ENCODE measurements around the gene CDKAL1. TPM values are rescaled to one million over a fixed set of nuclear protein-coding genes. Genes with fewer than 3 reads are reported as not detected.

Gene CDKAL1
- total and polyA plus RNA-seq, 10 of the 15 experiments (the other 5 are each of a cell fraction or from before 2014, with no cell fraction given): 10.7 to 26.9 (median 17.3) TPM

DNA sequence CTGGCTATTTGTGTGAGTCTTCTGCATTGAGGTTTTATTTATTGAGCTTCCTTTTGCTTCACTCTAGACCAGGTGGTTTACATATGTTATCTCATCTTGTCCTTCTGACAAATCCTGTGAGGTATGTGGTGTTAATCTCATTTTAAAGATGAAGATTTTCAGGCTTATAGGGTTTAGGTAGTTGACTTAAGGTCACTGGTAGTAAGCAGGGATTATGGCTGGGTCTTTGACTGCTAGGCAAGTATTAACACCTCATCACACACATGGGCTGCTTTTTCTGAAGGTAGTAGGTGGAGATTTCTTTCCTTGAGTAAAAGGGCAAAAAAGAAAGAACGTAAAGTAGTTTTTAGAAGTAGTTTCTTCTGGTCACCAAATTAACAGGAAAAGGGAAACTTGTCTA, 72.6 kb downstream of the CDKAL1 start:
- ChIA-PET SMC1A (ENCODE audit: uncharacterized antibody, unreplicated experiment) (no interaction called here), RAD21 (ENCODE audit: unreplicated experiment) (no interaction called here), POLR2A (no interaction called here), CTCF (interaction anchor here (0.6 kb wide), 1 partner anchor 43 kb away, joined by 3 read pairs; no protein-coding TSS in a partner anchor)
- no peak for FAIRE-seq
- no peak for DNase-seq (ENCODE audit: low read depth, low spot score)
- H3K36me3 ChIP-seq (ENCODE audit: control insufficient read depth in 2 of 2, insufficient read depth in 2 of 2, low read length in 1 of 2): no peaks in the 10 kb centered on the region
- in situ Hi-C loops (cut with MboI): no loop called here
- H3K9me3 ChIP-seq (replicated peaks; ENCODE audit: control insufficient read depth, insufficient read depth, low read length): no peaks in the 10 kb centered on the region
- no peak for TF ChIP-seq POLR2AphosphoS2 (IDR thresholded peaks at IDR 0.05; ENCODE audit: low read depth, low read length)
- TF ChIP-seq SREBF2 (IDR thresholded peaks at IDR 0.05; ENCODE audit: low read length): no peak
- TF ChIP-seq EZH2 (IDR thresholded peaks at IDR 0.05; ENCODE audit: borderline replicate concordance, control insufficient read depth, low read depth, low read length): no peak
- TF ChIP-seq YBX1 (IDR thresholded peaks at IDR 0.05): no peak
- no peak for TF ChIP-seq PKNOX1 (IDR thresholded peaks at IDR 0.05)
- TF ChIP-seq MYB (IDR thresholded peaks at IDR 0.05; ENCODE audit: borderline replicate concordance, low read depth, low read length): no peak
- TF ChIP-seq STAT1 (conservative IDR thresholded peaks at IDR 0.05): no peak
- H3K79me2 ChIP-seq (ENCODE audit: control insufficient read depth, insufficient read depth, low read length): no peaks in the 10 kb centered on the region
- H3K27me3 ChIP-seq (replicated peaks in 1 of 2; ENCODE audit: control insufficient read depth in 2 of 2, insufficient read depth in 2 of 2, low read length in 1 of 2): no peaks in the 10 kb centered on the region
- no peak overlapping the region for H2AFZ ChIP-seq (ENCODE audit: control insufficient read depth, low read depth, low read length)
- no peak overlapping the region for H3K4me2 ChIP-seq (ENCODE audit: control insufficient read depth, insufficient read depth)
- H3K9ac ChIP-seq (ENCODE audit: control insufficient read depth, insufficient read depth, low read length): no peak overlapping the region
- 100% methylated on average over 1 of the region's 1 CpG for WGBS (ENCODE audit: insufficient coverage, insufficient replicate concordance, low lambda C conversion rate, missing lambda C conversion rate)
- no peaks in the 10 kb centered on the region for H4K20me1 ChIP-seq (ENCODE audit: control insufficient read depth, insufficient read depth)
- H3K4me1 ChIP-seq (ENCODE audit: control insufficient read depth, insufficient read depth, low read length): no peaks in the 10 kb centered on the region
- ATAC-seq: no peak
- intact Hi-C loops (cut with micrococcal nuclease; ENCODE audit: unreplicated experiment): no loop called here
- no TSS peak for BruUV-seq (replicated peaks)
- no peak overlapping the region for H3K4me3 ChIP-seq
- no peak overlapping the region for H3K27ac ChIP-seq (ENCODE audit: control insufficient read depth, insufficient read depth)

DNA sequence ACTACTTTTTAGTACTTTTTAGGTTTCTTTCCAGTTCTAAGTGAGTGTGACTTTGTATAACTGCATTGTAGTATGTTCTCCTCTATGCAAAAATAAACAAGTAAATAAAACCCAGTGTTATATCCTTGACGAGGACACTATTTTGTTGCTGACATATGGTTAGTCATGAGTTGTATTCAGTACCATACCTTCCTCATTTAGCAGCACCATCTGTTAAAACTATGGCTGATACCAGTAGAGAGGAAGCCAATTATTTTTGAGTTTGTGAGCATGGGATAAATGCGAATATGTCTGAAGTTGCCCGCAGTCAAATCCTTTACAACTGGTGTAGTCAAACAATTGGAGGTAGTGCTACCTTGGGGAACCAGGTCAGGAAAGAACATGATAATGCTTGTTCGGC, 74.1 kb downstream of the CDKAL1 start:
- RAD21 ChIA-PET (ENCODE audit: unreplicated experiment): no interaction called here
- Histone ChIP-seq H3K27me3 (replicated peaks in 1 of 2; ENCODE audit: control insufficient read depth in 2 of 2, insufficient read depth in 2 of 2, low read length in 1 of 2) (no peaks in the 10 kb centered on the region), H3K4me1 (ENCODE audit: control insufficient read depth, insufficient read depth, low read length) (no peaks in the 10 kb centered on the region), H3K4me2 (ENCODE audit: control insufficient read depth, insufficient read depth) (no peak overlapping the region), H3K4me3 (no peak overlapping the region), H3K36me3 (ENCODE audit: control insufficient read depth in 2 of 2, insufficient read depth in 2 of 2, low read length in 1 of 2) (no peaks in the 10 kb centered on the region), H2AFZ (ENCODE audit: control insufficient read depth, low read depth, low read length) (no peak overlapping the region), H3K9ac (ENCODE audit: control insufficient read depth, insufficient read depth, low read length) (no peak overlapping the region), H3K27ac (ENCODE audit: control insufficient read depth, insufficient read depth) (no peak overlapping the region), H3K9me3 (replicated peaks; ENCODE audit: control insufficient read depth, insufficient read depth, low read length) (no peaks in the 10 kb centered on the region), H3K79me2 (ENCODE audit: control insufficient read depth, insufficient read depth, low read length) (no peaks in the 10 kb centered on the region), H4K20me1 (ENCODE audit: control insufficient read depth, insufficient read depth) (no peaks in the 10 kb centered on the region)
- BruUV-seq (replicated peaks): no TSS peak
- no peak for DNase-seq (ENCODE audit: low read depth, low spot score)
- intact Hi-C loops (cut with micrococcal nuclease; ENCODE audit: unreplicated experiment): no loop called here
- POLR2A ChIA-PET: no interaction called here
- FAIRE-seq: no peak
- SMC1A ChIA-PET (ENCODE audit: uncharacterized antibody, unreplicated experiment): no interaction called here
- in situ Hi-C loops (cut with MboI): no loop called here
- WGBS (ENCODE audit: insufficient coverage, insufficient replicate concordance, low lambda C conversion rate, missing lambda C conversion rate): 96% methylated on average over 4 of the region's 4 CpGs
- no peak for ATAC-seq
- CTCF ChIA-PET: no interaction called here
- TF ChIP-seq MEF2B (IDR thresholded peaks at IDR 0.05; ENCODE audit: partially characterized antibody, poor library complexity, severe bottlenecking): no peak
- no peak for TF ChIP-seq HDAC2 (IDR thresholded peaks at IDR 0.05)
- no peak for TF ChIP-seq SREBF2 (IDR thresholded peaks at IDR 0.05; ENCODE audit: low read length)
- TF ChIP-seq, protein P1, sequence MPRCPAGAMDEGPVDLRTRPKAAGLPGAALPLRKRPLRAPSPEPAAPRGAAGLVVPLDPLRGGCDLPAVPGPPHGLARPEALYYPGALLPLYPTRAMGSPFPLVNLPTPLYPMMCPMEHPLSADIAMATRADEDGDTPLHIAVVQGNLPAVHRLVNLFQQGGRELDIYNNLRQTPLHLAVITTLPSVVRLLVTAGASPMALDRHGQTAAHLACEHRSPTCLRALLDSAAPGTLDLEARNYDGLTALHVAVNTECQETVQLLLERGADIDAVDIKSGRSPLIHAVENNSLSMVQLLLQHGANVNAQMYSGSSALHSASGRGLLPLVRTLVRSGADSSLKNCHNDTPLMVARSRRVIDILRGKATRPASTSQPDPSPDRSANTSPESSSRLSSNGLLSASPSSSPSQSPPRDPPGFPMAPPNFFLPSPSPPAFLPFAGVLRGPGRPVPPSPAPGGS (IDR thresholded peaks at IDR 0.05; ENCODE audit: borderline replicate concordance, insufficient read depth, low read depth, low read length, poor library complexity, severe bottlenecking): no peak
- TF ChIP-seq LARP7 (IDR thresholded peaks at IDR 0.05): no peak
- TF ChIP-seq, protein P2, sequence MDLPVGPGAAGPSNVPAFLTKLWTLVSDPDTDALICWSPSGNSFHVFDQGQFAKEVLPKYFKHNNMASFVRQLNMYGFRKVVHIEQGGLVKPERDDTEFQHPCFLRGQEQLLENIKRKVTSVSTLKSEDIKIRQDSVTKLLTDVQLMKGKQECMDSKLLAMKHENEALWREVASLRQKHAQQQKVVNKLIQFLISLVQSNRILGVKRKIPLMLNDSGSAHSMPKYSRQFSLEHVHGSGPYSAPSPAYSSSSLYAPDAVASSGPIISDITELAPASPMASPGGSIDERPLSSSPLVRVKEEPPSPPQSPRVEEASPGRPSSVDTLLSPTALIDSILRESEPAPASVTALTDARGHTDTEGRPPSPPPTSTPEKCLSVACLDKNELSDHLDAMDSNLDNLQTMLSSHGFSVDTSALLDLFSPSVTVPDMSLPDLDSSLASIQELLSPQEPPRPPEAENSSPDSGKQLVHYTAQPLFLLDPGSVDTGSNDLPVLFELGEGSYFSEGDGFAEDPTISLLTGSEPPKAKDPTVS (IDR thresholded peaks at IDR 0.05; ENCODE audit: low read depth, low read length): no peak
- TF ChIP-seq HCFC1 (IDR thresholded peaks at IDR 0.05; ENCODE audit: low read length): no peak
- TF ChIP-seq GABPA (IDR thresholded peaks at IDR 0.05; ENCODE audit: low read depth): no peak
